Liver (tissue), 3 donors: ENCODE data around the gene SOX6.

Experiments
- EGR1 ChIP-seq, 2 donors: IDR thresholded peaks; 2 replicates each; pipeline ENCODE4 v1.6.1; 2016 to 2018; ENCODE audit warnings: antibody characterized with exemption in 2 of 2, low read depth in 2 of 2
- FOXA1 ChIP-seq: IDR thresholded peaks from 2 replicates; pipeline ENCODE4 v1.6.1; 2016; ENCODE audit warnings: antibody characterized with exemption
- HNF4G ChIP-seq: IDR thresholded peaks from 2 replicates; pipeline ENCODE4 v1.6.1; 2016; ENCODE audit warnings: antibody characterized with exemption
- JUND ChIP-seq, 2 donors: IDR thresholded peaks; 2 replicates each; pipeline ENCODE4 v1.6.1; 2016; ENCODE audit warnings: antibody characterized with exemption in 2 of 2
- NR2F2 ChIP-seq: IDR thresholded peaks from 2 replicates; pipeline ENCODE4 v1.6.1; 2016; ENCODE audit warnings: antibody characterized with exemption
- RAD21 ChIP-seq, 2 donors: IDR thresholded peaks; 2 replicates each; pipeline ENCODE4 v1.6.1; 2016; ENCODE audit warnings: antibody characterized with exemption in 2 of 2, mild to moderate bottlenecking in 2 of 2
- SP1 ChIP-seq: IDR thresholded peaks from 2 replicates; pipeline ENCODE4 v1.6.1; 2018; ENCODE audit warnings: antibody characterized with exemption, mild to moderate bottlenecking
- TAF1 ChIP-seq: conservative IDR thresholded peaks from 2 replicates; pipeline ENCODE4 v1.6.1; 2016; ENCODE audit warnings: antibody characterized with exemption, mild to moderate bottlenecking
- TF ChIP-seq, protein P1 (sequence below): fragments of 150-350 bp; IDR thresholded peaks from 2 replicates; pipeline ENCODE4 v1.5.1; 2017; ENCODE audit warnings: improper control_type of control experiment, low read depth, low read length; ENCODE audit not compliant: missing input control
- TF ChIP-seq, protein P2 (sequence below): IDR thresholded peaks from 2 replicates; pipeline ENCODE4 v1.6.1; 2016; ENCODE audit warnings: antibody characterized with exemption, mild to moderate bottlenecking
- TF ChIP-seq, protein P3 (sequence below): IDR thresholded peaks from 2 replicates; pipeline ENCODE4 v1.6.1; 2016; ENCODE audit warnings: antibody characterized with exemption
- TF ChIP-seq, protein P4 (sequence below): IDR thresholded peaks from 2 replicates; pipeline ENCODE4 v1.6.1; 2016; ENCODE audit warnings: antibody characterized with exemption
- TF ChIP-seq, protein P5 (sequence below): IDR thresholded peaks from 2 replicates; pipeline ENCODE4 v1.6.1; 2016; ENCODE audit warnings: antibody characterized with exemption
- donor health status: healthy.
- donor health status: healthy.

DNA sequence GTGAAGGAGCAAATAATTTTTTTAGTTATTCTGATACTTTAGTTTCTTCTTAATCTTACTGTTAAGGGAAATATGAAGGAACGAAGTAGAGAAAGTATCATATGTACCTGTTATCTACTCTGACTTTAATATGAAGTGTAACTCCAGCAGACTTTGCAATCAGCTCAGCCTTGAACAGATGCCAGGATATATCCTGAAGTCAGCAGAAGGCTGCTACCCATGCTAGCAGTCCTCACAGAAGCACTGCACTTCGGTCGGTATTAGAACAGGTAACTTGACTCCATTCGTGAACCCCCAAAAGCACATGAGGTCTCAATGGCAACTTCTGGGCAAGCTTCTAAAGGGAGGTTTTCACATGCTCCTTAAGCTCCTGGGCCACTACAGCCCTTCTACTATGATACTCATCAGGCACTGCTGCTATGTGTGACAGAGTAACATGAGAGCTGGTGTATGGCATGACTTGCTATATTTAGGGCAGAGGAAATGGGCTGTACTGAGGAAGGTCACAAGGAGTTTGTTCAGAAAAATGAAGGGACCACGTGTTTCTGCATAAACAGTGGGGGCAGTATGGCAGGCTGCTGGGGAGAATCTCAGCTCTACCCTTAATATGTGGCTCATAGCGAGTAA is 344.1 kb downstream of the SOX6 start:
- TF ChIP-seq, protein P1, sequence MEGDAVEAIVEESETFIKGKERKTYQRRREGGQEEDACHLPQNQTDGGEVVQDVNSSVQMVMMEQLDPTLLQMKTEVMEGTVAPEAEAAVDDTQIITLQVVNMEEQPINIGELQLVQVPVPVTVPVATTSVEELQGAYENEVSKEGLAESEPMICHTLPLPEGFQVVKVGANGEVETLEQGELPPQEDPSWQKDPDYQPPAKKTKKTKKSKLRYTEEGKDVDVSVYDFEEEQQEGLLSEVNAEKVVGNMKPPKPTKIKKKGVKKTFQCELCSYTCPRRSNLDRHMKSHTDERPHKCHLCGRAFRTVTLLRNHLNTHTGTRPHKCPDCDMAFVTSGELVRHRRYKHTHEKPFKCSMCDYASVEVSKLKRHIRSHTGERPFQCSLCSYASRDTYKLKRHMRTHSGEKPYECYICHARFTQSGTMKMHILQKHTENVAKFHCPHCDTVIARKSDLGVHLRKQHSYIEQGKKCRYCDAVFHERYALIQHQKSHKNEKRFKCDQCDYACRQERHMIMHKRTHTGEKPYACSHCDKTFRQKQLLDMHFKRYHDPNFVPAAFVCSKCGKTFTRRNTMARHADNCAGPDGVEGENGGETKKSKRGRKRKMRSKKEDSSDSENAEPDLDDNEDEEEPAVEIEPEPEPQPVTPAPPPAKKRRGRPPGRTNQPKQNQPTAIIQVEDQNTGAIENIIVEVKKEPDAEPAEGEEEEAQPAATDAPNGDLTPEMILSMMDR, result no peak
- TF ChIP-seq, protein P2, sequence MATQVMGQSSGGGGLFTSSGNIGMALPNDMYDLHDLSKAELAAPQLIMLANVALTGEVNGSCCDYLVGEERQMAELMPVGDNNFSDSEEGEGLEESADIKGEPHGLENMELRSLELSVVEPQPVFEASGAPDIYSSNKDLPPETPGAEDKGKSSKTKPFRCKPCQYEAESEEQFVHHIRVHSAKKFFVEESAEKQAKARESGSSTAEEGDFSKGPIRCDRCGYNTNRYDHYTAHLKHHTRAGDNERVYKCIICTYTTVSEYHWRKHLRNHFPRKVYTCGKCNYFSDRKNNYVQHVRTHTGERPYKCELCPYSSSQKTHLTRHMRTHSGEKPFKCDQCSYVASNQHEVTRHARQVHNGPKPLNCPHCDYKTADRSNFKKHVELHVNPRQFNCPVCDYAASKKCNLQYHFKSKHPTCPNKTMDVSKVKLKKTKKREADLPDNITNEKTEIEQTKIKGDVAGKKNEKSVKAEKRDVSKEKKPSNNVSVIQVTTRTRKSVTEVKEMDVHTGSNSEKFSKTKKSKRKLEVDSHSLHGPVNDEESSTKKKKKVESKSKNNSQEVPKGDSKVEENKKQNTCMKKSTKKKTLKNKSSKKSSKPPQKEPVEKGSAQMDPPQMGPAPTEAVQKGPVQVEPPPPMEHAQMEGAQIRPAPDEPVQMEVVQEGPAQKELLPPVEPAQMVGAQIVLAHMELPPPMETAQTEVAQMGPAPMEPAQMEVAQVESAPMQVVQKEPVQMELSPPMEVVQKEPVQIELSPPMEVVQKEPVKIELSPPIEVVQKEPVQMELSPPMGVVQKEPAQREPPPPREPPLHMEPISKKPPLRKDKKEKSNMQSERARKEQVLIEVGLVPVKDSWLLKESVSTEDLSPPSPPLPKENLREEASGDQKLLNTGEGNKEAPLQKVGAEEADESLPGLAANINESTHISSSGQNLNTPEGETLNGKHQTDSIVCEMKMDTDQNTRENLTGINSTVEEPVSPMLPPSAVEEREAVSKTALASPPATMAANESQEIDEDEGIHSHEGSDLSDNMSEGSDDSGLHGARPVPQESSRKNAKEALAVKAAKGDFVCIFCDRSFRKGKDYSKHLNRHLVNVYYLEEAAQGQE, result no peak
- TF ChIP-seq, protein P3, sequence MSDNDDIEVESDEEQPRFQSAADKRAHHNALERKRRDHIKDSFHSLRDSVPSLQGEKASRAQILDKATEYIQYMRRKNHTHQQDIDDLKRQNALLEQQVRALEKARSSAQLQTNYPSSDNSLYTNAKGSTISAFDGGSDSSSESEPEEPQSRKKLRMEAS, result no peak
- TF ChIP-seq SP1 (no peak), JUND (IDR thresholded peaks at IDR 0.05) (no peak), RAD21 (IDR thresholded peaks at IDR 0.05) (no peak), EGR1 (IDR thresholded peaks at IDR 0.05; ENCODE audit: low read depth in 2 of 2) (no peak), TAF1 (no peak), NR2F2 (no peak), HNF4G (no peak), FOXA1 (no peak)
- TF ChIP-seq, protein P4, sequence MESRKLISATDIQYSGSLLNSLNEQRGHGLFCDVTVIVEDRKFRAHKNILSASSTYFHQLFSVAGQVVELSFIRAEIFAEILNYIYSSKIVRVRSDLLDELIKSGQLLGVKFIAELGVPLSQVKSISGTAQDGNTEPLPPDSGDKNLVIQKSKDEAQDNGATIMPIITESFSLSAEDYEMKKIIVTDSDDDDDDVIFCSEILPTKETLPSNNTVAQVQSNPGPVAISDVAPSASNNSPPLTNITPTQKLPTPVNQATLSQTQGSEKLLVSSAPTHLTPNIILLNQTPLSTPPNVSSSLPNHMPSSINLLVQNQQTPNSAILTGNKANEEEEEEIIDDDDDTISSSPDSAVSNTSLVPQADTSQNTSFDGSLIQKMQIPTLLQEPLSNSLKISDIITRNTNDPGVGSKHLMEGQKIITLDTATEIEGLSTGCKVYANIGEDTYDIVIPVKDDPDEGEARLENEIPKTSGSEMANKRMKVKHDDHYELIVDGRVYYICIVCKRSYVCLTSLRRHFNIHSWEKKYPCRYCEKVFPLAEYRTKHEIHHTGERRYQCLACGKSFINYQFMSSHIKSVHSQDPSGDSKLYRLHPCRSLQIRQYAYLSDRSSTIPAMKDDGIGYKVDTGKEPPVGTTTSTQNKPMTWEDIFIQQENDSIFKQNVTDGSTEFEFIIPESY, result no peak
- TF ChIP-seq, protein P5, sequence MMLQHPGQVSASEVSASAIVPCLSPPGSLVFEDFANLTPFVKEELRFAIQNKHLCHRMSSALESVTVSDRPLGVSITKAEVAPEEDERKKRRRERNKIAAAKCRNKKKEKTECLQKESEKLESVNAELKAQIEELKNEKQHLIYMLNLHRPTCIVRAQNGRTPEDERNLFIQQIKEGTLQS, result no peak
